NCI-H1105 (cell line): Measurements from ENCODE around the gene PARM1.
"Not testable (repeated sequence)": the region's sequence is repeated elsewhere in the genome, so short reads cannot be mapped to it uniquely, and the experiment has no call there.

Experiments used
- DNase-seq: peaks from one replicate; lab custom pipeline; 2025; lab: John Stamatoyannopoulos, UW

Gene PARM1

GRCh38 chr4:74983253-74983635 lies 50.3 kb downstream of the PARM1 start:
- no peak for DNase-seq

- no peak for DNase-seq
Measured at GRCh38 chr4:74990276-74990875, 57.5 kb downstream of the PARM1 start.

- not testable (repeated sequence) for DNase-seq
Measured at GRCh38 chr4:74994436-74994835, 61.5 kb downstream of the PARM1 start.

- no peak for DNase-seq
Measured at GRCh38 chr4:74996996-74997395, 64.1 kb downstream of the PARM1 start.

GRCh38 chr4:74997948-74998729 lies 65.2 kb downstream of the PARM1 start:
- no peak for DNase-seq

GRCh38 chr4:74999714-75000309 lies 66.9 kb downstream of the PARM1 start:
- no peak for DNase-seq

GRCh38 chr4:75001871-75002270 lies 69.0 kb downstream of the PARM1 start:
- DNase-seq: no peak

GRCh38 chr4:75002381-75002780 lies 69.5 kb downstream of the PARM1 start:
- no peak for DNase-seq

GRCh38 chr4:75003979-75004378 lies 71.1 kb downstream of the PARM1 start:
- DNase-seq: no peak

GRCh38 chr4:75004755-75005668 lies 72.1 kb downstream of the PARM1 start:
- DNase-seq: no peak

- no peak for DNase-seq
Measured at GRCh38 chr4:75005727-75006126, 72.8 kb downstream of the PARM1 start.

GRCh38 chr4:75007891-75008290 lies 75.0 kb downstream of the PARM1 start:
- no peak for DNase-seq

- no peak for DNase-seq
Measured at GRCh38 chr4:75009138-75009537, 76.2 kb downstream of the PARM1 start.

- no peak for DNase-seq
Measured at GRCh38 chr4:75011131-75011795, 78.3 kb downstream of the PARM1 start.

GRCh38 chr4:75015627-75016026 lies 82.7 kb downstream of the PARM1 start:
- no peak for DNase-seq

GRCh38 chr4:75016472-75016871 lies 83.6 kb downstream of the PARM1 start:
- no peak for DNase-seq

- DNase-seq: no peak
Measured at GRCh38 chr4:75018811-75019479, 86.0 kb downstream of the PARM1 start.

GRCh38 chr4:75025431-75025830 lies 92.5 kb downstream of the PARM1 start:
- no peak for DNase-seq

GRCh38 chr4:75028196-75028854 lies 95.4 kb downstream of the PARM1 start:
- no peak for DNase-seq

- no peak for DNase-seq
Measured at GRCh38 chr4:75030028-75030427, 97.1 kb downstream of the PARM1 start.
